ENCODE data around the gene TBX1. TPM values are rescaled to one million over a fixed set of nuclear protein-coding genes. Genes with fewer than 3 reads are reported as not detected.

Gene TBX1
- 0.06 TPM in 1 of 2 replicates, not detected in the other for total RNA-seq (ENCODE audit: low replicate concordance)

DNA sequence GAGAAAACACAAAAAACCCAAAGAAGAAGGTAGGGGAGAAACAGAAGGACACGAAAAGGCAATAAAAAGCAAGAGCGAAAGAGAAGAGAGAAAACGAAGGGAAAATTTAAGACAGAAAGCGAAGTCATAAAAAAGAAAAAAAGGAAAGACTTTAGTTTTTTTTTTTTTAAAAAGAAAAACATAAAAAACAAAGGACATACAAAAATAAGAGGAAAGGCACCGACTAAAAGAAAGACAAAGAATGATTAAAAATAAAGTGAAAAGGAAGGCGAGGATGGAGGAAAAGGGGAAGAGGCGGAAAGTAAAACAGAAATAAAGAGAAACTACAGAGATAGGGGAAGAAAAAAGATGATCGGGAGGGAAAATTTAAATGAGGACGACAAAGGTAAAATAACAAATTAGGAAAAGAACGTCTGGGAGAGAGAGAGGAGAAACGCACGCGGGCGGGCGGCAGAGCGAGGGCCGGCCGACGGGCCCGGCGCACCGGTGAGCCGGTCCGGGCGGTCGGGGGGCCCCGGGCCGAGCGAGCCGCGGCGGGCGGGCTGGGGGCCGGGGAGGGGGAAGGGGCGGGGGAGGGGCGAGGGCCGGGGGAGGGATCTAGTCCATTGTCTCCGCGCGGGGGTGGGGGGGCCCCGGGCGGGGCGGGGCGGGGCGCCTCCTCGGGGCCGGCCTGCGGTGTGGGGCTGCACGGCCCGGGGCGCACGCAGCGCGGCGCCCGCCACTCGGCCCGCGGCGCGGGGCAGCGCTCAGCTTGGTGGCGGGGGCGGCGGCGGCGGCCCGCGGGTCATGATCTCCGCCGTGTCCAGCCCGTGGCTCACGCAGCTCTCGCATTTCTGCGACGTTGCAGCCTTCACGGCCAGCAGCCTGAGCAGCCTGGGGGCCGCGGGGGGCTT, at the start of gene TBX1:
TSS of gene TBX1 (plus strand) at position 721 of the 893 bp plus-strand sequence. CDS start at position 787, 66 bp downstream.
- no peaks in the 10 kb centered on the region for H3K36me3 Mint-ChIP-seq
- no peak within 1 kb of the TSS for H3K27ac ChIP-seq
- H3K79me2 ChIP-seq (ENCODE audit: low read depth): no peaks in the 10 kb centered on the region
- peak within 1 kb of the TSS; percentile 38 for H3K4me3 ChIP-seq
- TF ChIP-seq EZH2phosphoT487 (IDR thresholded peaks at IDR 0.05): peak; percentile 96
- TF ChIP-seq EZH2 (IDR thresholded peaks at IDR 0.05): peak; percentile 23
- TF ChIP-seq, protein P1, sequence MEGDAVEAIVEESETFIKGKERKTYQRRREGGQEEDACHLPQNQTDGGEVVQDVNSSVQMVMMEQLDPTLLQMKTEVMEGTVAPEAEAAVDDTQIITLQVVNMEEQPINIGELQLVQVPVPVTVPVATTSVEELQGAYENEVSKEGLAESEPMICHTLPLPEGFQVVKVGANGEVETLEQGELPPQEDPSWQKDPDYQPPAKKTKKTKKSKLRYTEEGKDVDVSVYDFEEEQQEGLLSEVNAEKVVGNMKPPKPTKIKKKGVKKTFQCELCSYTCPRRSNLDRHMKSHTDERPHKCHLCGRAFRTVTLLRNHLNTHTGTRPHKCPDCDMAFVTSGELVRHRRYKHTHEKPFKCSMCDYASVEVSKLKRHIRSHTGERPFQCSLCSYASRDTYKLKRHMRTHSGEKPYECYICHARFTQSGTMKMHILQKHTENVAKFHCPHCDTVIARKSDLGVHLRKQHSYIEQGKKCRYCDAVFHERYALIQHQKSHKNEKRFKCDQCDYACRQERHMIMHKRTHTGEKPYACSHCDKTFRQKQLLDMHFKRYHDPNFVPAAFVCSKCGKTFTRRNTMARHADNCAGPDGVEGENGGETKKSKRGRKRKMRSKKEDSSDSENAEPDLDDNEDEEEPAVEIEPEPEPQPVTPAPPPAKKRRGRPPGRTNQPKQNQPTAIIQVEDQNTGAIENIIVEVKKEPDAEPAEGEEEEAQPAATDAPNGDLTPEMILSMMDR (IDR thresholded peaks at IDR 0.05): no peak
- H3K4me2 ChIP-seq: peak within 1 kb of the TSS; percentile 71
- H3K9me3 Mint-ChIP-seq: peaks cover 3% of the 10 kb centered on the region
- H3K27me3 ChIP-seq: peaks cover 99% of the 10 kb centered on the region
- peak within 1 kb of the TSS; percentile 42 for H2AFZ ChIP-seq (replicated peaks)
- H3K36me3 ChIP-seq: no peaks in the 10 kb centered on the region
- peaks cover 87% of the 10 kb centered on the region for H4K20me1 ChIP-seq (ENCODE audit: low read depth)
- H3K4me3 Mint-ChIP-seq: peak within 1 kb of the TSS; percentile 81
- H3K4me1 ChIP-seq: peaks cover 31% of the 10 kb centered on the region
- peaks cover 72% of the 10 kb centered on the region for H3K27me3 Mint-ChIP-seq (ENCODE audit: insufficient read depth, low read depth)
- H3F3A ChIP-seq (ENCODE audit: low read depth): peaks cover 37% of the 10 kb centered on the region
- no peak within 1 kb of the TSS for H3K9ac ChIP-seq
- peak; percentile 36 for DNase-seq (ENCODE audit: low spot score)
- no peak within 1 kb of the TSS for H3K27ac Mint-ChIP-seq
- no peaks in the 10 kb centered on the region for H3K9me3 ChIP-seq (ENCODE audit: low read depth)
- H3K4me1 Mint-ChIP-seq: peaks cover 28% of the 10 kb centered on the region

DNA sequence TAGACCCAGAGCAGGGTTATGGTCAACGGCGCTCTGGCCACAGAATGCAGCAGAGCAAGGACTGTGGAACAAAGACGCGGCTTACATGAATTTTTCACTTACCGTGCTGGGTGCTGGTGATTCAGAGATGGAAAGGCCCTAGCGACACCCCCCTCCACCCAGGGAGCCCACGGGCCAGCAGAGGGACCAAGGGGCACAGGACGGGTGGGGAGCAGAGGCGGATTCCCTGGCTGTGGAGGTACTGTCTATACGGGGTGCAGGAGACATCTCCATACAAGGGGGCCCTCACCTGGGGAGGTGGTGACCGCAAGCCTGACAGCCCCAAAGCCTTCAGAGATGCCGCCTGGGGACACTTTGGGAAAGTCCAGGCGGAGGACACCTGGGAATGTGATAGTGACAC, 47.3 kb upstream of the TBX1 start:
- no peak overlapping the region for H3K4me2 ChIP-seq
- no peak overlapping the region for H3K9ac ChIP-seq
- Mint-ChIP-seq H3K27ac (no peak overlapping the region), H3K4me1 (peaks cover 14% of the 10 kb centered on the region), H3K36me3 (peaks cover 3% of the 10 kb centered on the region), H3K4me3 (peak overlapping the region; percentile 88), H3K9me3 (no peaks in the 10 kb centered on the region), H3K27me3 (ENCODE audit: insufficient read depth, low read depth) (peaks cover 16% of the 10 kb centered on the region)
- no peaks in the 10 kb centered on the region for H3K4me1 ChIP-seq
- no peaks in the 10 kb centered on the region for H3K9me3 ChIP-seq (ENCODE audit: low read depth)
- H4K20me1 ChIP-seq (ENCODE audit: low read depth): no peaks in the 10 kb centered on the region
- DNase-seq (ENCODE audit: low spot score): no peak
- no peak overlapping the region for H3K27ac ChIP-seq
- peaks cover 72% of the 10 kb centered on the region for H3K27me3 ChIP-seq
- no peak for TF ChIP-seq EZH2phosphoT487 (IDR thresholded peaks at IDR 0.05)
- H3F3A ChIP-seq (ENCODE audit: low read depth): peaks cover 17% of the 10 kb centered on the region
- no peak overlapping the region for H2AFZ ChIP-seq (replicated peaks)
- no peaks in the 10 kb centered on the region for H3K36me3 ChIP-seq
- no peak overlapping the region for H3K4me3 ChIP-seq
- H3K79me2 ChIP-seq (ENCODE audit: low read depth): no peaks in the 10 kb centered on the region

DNA sequence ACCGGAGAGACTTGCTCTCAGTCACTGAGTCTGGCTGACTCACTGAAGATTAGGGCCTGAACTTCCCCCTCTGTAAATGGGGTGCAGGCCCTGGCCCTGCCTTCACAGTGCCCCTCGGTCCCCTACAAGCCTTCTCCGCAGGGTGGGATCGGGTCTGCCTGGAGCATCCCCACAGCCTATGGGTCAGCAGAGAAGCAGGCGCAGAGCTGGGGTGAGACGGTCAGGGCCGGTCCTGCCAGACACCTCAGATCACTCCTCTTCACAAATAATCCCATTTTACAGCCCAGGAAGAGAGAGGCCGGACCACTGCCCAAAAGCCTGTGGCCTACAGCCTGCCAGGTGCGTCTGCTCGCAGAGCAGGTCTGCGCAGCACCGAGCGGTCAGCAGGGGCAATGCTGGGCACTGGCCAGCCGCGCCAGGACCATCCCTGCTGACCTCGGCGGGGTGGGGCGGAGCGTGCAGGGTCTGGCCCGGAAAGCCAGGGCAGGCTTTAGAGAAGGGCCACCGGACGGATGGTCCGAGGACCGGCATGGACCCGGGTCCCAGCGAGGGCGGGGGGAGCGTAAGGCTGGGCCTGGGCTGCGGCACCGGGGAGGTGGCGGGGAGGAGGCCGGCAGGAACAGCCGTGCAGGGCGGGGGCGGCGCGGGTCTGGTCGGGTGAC, 46.8 kb upstream of the TBX1 start:
- H3K36me3 Mint-ChIP-seq: peaks cover 3% of the 10 kb centered on the region
- H3K36me3 ChIP-seq: no peaks in the 10 kb centered on the region
- H3K27me3 ChIP-seq: peaks cover 78% of the 10 kb centered on the region
- no peaks in the 10 kb centered on the region for H3K9me3 ChIP-seq (ENCODE audit: low read depth)
- peaks cover 17% of the 10 kb centered on the region for H3F3A ChIP-seq (ENCODE audit: low read depth)
- peak overlapping the region; percentile 71 for H3K4me3 ChIP-seq
- peak overlapping the region; percentile 100 for H2AFZ ChIP-seq (replicated peaks)
- no peak overlapping the region for H3K9ac ChIP-seq
- H3K27me3 Mint-ChIP-seq (ENCODE audit: insufficient read depth, low read depth): peaks cover 16% of the 10 kb centered on the region
- H3K27ac ChIP-seq: no peak overlapping the region
- H3K79me2 ChIP-seq (ENCODE audit: low read depth): no peaks in the 10 kb centered on the region
- DNase-seq (ENCODE audit: low spot score): peak; percentile 73
- H3K27ac Mint-ChIP-seq: no peak overlapping the region
- peaks cover under 1% of the 10 kb centered on the region for H4K20me1 ChIP-seq (ENCODE audit: low read depth)
- peaks cover 5% of the 10 kb centered on the region for H3K4me1 ChIP-seq
- peaks cover 14% of the 10 kb centered on the region for H3K4me1 Mint-ChIP-seq
- H3K4me2 ChIP-seq: peak overlapping the region; percentile 92
- H3K9me3 Mint-ChIP-seq: no peaks in the 10 kb centered on the region
- TF ChIP-seq, protein P1 (IDR thresholded peaks at IDR 0.05): peak; percentile 21
- TF ChIP-seq EZH2phosphoT487 (IDR thresholded peaks at IDR 0.05) (no peak), EZH2 (IDR thresholded peaks at IDR 0.05) (no peak)
- H3K4me3 Mint-ChIP-seq: peak overlapping the region; percentile 88

Measured in neural progenitor cell (in vitro differentiated cells).